Thyroid gland (tissue), 4 donors: Measurements from ENCODE around the gene CACYBP.

Experiments
- POLR2A ChIP-seq, 2 donors: fragments of 450-650 bp; IDR thresholded peaks; one replicate each; pipeline ENCODE4 v1.6.1; 2017; ENCODE audit warnings: antibody characterized with exemption in 2 of 2, mild to moderate bottlenecking in 2 of 2, moderate library complexity in 1 of 2
- TF ChIP-seq, protein P1 (sequence below), 6 experiments: fragments of 200-600 bp in 3 of 6; fragments of 450-650 bp in 3 of 6; sonication (generic) in 3 of 6; IDR thresholded peaks; one replicate each; pipeline ENCODE4 v1.5.1; 2016 to 2019; ENCODE audit warnings: antibody characterized with exemption in 6 of 6, mild to moderate bottlenecking in 2 of 6, inconsistent platforms in 1 of 6, moderate library complexity in 1 of 6

DNA sequence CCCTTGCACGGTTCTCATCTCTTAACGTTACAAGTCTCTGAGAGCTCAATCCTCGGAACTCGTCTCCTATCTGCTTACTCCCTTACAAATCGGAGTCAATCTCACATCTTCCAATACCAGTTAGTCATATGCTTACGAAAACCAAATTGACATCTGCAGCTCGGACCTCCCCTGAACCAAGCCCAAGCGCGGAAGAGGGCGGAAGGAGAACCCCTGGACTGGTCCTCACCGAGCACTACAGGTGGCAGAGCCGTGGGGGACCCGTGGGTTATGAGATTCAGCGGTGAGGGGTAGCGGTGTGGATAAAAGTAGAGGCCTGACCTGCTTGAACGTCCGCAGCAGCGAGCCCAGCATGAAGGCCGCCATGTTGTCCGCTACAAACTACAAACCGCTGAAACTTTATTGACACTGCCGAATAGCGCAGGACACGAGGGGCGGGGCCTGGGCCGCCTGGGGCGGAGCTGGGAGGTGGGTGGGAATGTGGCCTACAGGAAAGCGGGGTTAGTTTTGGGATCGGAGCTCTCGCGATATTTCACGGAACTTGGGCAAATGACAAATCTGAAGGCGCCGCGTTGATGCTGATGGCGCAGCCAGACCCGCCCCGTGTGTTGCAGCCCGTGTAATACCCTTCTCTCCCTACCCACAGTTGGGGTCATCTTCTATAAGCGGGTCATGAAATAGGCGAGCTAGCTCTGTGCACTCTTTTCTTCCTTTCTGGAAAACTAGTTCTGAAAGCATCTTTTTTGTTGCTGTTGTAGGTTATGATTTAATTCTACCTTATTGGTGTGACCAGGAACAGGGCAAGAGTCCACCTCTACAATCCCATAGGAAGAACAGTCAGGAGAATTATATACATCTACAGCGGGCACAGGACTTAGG, 23.5 kb downstream of the CACYBP start, which contains the start of gene MRPS14:
- TF ChIP-seq, protein P1, sequence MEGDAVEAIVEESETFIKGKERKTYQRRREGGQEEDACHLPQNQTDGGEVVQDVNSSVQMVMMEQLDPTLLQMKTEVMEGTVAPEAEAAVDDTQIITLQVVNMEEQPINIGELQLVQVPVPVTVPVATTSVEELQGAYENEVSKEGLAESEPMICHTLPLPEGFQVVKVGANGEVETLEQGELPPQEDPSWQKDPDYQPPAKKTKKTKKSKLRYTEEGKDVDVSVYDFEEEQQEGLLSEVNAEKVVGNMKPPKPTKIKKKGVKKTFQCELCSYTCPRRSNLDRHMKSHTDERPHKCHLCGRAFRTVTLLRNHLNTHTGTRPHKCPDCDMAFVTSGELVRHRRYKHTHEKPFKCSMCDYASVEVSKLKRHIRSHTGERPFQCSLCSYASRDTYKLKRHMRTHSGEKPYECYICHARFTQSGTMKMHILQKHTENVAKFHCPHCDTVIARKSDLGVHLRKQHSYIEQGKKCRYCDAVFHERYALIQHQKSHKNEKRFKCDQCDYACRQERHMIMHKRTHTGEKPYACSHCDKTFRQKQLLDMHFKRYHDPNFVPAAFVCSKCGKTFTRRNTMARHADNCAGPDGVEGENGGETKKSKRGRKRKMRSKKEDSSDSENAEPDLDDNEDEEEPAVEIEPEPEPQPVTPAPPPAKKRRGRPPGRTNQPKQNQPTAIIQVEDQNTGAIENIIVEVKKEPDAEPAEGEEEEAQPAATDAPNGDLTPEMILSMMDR (IDR thresholded peaks at IDR 0.05), result peak in 1 of 6 experiments; percentile 2
- peak; percentile 1 to 85 for TF ChIP-seq POLR2A (IDR thresholded peaks at IDR 0.05)
